HG03139 (cell line): ENCODE results near the gene WFS1.

Experiments
- ATAC-seq: cut with Tn5 transposase; IDR thresholded peaks from one replicate; pipeline ENCODE4 v1.9.1; 2021; ENCODE audit not compliant: unreplicated experiment

WFS1 gene

DNA sequence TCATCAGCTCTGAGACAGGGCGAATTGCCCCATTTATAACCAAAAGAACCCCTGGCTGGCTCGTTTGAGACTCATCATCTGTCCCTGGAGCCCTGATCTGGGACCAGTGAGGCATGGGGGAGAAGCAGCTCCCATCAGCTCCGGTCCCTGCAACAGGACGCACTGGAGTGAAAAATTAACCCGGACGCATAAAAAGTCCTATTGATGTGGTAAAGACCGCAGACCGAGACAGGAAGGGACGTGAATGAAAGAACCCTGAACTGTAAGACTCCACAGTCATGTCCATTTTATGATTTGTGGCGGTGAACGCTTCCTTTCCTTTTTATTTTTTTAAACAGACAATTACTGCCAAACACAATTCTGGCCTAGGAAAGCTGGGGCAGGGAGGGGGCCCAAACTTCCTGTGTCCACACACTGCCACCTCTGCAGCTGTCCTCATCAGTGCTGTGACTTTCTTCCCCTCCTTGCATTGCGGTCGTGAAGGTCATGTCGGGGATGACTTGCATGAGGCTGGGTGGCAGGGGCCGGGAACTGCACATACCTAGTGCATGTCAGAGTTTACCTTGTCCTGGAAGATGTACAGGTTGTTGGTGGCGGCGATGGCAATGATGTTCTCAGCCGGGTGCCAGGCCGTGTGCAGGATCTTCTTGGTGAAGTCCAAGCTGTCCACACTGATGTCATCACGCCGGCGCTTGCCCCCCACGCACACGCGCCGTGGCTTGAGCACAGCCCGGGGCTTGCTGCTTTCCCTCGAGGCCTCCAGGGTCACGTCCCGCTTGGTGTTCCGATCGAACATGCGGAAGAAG lies 53.3 kb downstream of the WFS1 start:
- no peak for ATAC-seq

DNA sequence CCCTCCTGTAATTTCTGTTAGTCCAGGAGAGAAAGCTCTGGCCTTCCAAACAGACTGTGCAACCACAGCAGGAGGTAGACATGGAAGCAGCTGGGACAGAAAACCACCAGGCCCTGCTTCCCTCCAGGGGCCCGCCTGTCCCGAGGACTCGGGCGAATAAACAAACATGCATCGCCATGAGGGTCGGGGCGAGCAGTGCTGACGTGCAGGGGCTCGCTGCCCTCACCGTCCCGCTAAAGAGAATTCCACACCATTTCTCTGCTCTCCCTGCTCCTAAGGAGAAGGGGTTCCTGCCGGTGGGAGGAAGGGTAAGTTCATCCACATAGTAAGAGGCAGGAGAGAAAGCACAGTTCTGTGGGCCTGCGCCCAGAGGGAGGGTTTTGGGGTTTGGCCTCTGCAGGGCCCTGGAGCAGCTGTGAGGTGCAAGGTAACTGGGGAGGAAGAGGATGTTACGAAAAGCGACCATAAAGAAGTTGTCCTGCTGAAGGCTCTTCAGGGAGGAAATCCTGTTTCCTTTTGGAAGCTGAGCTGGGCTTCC lies 54.9 kb downstream of the WFS1 start:
- ATAC-seq, result no peak

DNA sequence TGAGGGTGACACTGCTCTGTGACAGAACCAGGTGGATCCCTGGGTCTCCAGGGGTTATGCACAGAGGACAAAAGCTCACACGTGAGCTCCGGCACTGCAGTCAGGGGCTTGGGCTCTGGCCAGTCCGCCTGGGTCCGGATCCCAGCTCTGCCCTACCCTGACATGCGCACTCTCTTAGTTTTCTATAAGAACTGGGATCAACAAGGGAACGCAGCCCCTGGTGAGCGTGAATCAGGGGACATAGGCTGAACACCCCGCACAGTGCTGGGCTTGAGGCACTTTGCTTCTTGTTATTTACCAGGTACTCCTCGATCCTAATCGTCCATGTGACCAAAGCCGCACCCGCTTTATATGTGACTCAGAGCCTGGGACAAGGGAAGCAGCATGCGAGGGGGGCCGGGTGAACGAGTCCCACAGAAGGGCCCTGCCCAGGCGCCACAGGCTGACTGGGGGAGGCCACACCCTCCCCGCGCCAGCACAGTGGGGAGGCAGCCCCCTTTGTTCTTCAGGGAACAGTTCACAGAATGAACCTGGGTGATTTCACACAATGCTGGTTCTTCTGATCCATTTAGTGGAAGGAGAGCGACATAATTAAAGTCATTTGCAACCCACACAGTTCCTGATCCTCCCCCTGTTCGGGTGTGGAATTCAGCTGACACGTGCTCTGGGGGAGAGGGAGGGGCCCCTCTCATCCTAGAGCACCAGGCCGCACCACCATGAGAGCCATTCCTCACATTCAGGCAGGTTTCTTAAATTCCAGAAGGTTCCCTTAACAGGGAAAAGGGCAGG lies 55.5 kb downstream of the WFS1 start:
- ATAC-seq, result no peak

DNA sequence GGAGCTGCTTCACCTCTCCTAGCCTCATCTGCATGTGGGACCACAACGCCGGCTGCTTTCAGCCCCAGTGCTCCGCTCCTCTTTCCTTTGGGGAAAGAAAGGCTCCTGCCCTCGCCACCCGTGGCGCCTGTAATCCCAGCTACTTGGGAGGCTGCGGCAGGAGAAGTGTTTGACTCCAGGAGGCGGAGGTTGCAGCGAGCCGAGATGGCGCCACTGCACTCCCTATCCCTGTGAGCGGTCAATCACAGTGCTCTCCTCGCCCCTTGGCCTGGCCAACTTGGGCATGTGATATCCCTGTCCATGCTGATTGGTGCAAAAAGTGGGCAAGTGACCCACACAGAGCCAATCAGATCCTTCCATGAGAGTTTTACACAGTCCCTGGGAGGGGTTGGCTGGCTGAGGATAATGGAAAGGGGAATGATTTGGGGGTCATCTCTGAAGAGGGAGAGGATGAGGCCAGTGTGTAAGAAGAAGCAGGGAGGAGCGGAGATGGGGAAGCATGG lies 56.2 kb downstream of the WFS1 start:
- ATAC-seq, result no peak

DNA sequence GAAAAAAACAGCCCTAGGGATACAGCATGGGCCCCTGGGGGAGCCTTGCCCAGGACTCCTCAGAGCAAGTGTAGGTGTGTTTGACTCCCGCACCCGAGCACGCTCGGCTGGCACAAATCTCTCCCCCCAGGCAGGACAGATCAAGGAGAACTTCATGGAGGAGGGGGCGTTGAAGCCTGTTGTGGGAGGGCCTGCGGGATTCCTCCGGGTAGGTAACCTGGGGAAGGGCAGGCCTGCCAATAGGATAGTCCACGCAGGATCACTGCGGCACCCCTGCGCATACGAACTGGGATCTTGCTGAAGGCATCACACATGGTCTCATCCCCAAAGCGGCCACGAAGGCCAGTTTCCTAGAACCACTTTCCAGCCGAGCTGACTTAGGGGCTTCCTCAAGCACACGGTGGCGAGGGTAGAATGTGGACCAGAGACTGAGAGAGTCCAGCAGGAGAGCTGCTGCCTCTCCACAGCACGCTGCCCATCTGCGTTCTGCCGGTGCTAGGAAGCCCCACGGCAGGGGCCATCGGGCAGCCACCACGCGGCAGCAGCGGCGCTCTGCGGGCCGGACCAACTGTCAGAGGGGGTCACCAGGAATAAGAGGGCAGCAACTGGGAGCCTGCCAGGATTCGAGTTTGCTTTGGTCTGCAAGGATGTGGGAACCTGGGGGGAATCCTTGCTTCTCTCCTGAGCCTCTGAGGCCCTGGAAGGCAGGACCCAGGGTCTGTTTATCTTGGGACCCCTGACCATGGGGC lies 56.8 kb downstream of the WFS1 start:
- ATAC-seq, result no peak

DNA sequence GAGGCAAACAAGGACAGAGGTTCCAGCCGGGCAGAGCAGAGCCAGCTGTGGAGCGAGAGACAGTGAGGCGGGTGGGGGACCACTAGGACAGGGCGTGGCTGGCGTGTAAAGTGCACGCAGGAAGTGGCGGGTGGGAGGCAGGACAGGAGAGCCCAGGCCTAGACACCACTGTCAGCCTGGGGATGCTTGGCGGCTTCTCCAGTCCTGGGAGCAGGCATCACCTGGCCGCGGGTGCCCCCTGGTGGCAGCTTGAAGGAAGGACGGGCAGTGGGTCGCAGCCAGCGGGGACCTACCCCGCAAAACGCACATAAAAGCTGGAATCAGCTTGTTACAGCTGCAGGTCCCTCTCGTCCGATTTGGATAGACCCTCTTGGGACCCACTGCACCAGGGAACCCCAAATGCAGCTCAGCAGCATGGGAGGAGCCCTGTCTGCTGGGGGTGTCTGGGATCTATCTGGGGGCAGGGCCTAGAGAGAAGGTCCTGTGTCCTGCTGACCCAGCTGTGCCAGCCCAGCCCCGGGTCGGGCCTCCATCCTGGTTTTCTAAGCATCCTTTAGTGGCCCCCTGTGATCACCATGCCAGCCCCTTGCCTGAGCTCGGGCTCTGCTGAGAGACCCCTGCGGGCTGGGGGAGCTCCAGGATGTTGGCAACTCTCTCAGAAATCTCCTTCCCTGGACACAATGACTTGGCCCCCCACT lies 57.7 kb downstream of the WFS1 start:
- ATAC-seq, result peak; percentile 60

DNA sequence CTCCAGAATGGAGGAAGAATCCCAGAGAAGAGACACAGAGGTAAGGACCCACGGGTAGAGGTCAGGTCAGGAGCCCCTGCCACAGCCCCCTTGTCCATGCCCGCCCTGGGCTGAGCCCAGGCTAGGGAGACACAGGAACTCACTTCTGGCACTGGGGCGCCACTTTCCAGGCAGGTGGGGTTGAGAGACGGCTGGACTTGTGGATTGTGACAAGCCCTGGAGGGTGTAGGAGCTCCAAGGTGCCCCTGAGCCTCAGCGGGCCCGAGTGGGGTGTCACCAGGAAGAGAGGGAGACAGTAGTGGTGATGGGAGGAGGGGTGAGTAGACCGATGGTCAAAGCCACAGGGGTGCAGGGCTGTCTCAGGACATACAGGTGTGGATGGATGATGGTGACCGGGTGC lies 58.9 kb downstream of the WFS1 start:
- no peak for ATAC-seq

DNA sequence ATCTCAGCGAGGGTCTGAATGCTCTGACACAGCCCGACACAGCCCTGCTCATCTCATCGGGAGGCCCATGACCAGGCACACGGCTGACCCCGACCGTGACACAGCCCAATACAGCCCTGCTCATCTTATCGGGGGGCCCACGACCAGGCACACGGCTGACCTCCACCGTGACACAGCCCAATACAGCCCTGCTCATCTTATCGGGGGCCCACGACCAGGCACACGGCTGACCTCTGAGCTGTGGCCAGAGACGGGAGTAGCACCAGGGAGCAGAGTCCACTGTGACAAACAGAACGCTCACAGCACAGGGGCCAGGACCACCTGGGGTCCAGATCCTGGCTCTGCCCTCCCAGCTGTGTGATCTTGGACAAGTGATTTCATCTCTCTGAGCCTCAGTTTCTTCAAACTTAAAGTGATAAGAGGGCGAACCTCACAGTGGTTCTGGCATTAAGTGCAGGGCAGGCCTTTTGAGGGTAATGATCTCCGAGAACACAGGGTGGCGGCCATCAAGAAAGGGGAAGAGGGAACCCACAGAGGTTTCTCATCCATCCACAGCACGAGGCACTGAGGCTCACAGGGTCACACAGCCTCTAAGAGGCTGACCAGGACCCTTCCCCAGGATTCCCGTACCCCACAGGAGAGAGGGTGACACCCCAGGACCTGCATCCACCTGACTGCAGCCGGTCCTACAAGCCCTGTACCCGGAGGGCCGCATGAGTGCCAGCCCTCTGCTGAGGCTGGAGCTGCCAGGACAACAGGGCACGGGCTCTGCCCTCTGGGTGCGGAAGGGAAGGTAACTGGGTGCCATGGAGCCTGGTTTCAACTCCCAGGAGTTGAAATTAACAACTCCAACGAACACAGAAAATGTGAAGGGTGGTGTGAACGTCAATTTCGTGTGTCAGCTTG lies 60.1 kb downstream of the WFS1 start:
- ATAC-seq, result no peak

DNA sequence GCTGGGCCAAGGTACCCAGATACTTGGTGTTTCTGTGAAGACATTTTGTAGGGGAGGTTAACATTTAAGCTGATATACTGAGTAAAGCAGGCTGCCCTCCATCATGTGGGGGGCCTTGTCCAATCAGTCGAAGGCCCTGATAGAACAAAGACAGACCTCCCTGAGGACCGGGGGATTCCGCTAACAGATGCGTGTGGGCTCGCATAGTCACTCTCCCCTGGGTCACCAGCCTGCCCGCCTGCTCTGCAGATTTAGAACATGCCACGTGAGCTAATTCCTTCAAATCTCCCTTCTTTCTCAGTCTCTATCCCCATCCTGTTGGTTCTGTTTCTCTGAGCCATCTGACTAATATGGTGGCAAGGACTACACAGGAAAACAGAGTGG lies 60.7 kb downstream of the WFS1 start:
- no peak for ATAC-seq

DNA sequence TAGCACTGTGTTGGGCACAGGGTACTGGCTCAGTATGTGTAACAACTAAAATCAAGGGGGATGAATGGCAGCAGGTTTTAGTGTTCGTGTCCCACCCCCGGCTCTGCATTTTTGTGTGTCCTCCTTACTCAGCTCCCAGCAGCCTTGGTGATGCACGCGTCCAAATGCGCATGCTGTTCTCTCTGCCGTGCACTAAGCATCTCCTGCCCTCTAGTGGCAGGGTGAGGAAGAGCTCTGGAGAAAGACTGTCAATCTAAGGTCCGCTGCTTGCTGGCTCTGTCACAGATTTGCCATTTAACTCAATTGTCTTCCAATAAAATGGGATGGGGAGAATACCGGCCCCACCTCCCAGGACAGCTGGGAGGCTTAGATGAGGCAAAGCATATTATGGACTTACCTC lies 61.4 kb downstream of the WFS1 start:
- no peak for ATAC-seq

DNA sequence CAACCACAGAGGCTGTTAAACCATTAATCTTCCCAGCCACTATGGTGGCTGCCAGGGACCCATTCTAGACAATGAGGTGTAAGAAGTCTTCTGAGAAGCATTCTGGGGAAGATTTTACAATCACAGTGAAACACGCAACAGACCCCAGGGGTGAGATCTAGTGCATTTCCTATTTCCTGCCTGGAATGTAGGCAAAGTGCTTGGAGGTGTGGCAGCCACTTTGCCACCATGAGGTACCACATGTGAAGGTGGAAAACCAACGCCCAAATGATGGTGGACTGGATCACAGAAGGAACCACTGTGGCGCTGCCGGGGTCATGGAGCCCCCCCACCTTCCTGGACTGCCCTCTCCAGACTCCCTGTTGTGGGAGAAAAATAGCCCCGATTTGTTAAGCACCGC lies 61.8 kb downstream of the WFS1 start:
- ATAC-seq, result no peak

DNA sequence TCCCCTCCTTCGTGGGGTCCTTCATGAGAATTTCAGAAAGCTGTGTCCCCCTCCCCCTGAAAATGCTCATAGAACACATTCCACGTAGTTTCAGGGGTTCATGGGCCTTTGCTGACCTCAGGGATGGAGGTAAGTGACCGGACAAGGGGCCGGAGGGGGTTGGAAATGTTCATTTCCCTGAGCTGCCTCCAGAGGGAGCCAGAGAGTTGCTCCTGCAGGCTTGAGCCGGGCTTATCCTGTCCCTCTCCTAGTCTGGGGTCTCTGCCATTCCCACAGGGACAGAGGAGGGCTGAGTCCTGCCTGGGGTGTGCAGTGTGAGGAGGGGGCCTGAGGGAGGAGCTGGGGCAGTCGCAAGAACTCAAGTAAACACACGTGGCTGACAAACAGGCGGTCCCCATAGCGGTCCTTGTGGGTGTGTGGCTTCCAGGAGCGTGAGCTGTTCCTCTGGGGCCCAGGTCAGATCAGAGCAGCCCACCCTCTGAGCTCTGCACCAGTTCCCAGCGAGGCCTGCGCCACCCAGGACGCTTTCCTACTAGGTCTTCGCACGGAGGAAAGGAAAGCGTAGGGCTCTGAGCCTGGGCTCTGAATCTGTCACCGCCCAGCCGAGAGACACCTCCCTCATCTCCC lies 62.5 kb downstream of the WFS1 start:
- ATAC-seq, result no peak

DNA sequence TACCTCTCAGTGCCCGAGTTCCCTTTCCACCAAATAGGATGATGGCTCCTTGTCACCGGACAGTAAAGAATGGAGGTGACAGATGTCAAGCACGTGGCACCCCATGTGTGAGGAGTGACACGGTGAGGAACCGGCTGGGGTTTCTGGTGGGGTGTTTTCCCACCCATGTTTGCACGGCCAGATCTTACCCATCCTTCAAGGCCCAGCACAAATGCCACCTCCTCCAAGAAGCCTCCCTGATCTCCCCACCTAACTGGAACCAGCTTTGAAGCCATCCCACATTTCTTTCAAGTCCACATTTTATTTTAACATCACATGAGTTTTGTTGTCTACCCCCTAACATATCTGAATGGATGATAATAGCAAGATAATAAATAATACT lies 63.0 kb downstream of the WFS1 start:
- no peak for ATAC-seq

DNA sequence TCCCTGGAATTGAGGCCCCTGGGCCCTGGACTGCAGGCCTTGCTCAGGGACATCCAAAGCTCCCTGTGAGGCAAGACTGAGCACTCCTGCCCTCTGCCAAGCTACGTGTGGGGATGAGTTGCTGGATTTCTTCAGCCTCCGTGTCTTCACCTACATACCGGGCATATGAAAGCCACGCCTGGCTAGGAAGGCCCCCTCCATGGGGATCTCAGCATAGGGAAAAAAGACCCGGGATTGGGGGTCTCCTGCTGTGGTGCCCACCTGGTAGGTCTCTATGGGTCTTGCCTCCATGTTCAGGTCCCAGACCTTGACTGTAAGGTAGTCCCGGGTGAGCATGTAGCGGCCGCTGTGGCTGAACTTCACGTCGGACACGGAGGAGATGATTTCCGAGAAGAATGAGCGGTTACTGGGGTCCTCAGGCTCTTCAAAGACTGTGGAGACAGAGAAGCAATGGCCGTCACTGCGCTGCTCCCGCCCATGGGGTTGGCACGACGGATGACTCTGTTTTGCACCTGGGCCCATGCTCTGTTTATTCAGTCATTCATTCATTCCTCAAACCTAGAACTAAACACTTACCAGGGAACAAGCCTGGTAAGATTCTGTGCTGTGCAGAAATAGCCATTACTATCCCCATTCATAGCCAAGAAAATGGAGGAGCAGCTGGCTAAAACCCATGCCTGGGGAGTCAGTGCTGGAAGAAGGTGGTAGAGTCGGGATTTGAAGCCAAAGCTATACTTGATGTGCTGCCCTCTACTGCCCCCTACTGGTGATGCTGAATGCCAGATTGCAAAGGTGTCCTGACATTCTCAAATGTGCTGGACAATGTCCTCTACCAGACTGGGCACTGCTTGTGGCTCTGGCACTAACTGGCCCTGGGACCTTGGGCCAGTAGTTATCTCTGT lies 63.9 kb downstream of the WFS1 start:
- no peak for ATAC-seq

DNA sequence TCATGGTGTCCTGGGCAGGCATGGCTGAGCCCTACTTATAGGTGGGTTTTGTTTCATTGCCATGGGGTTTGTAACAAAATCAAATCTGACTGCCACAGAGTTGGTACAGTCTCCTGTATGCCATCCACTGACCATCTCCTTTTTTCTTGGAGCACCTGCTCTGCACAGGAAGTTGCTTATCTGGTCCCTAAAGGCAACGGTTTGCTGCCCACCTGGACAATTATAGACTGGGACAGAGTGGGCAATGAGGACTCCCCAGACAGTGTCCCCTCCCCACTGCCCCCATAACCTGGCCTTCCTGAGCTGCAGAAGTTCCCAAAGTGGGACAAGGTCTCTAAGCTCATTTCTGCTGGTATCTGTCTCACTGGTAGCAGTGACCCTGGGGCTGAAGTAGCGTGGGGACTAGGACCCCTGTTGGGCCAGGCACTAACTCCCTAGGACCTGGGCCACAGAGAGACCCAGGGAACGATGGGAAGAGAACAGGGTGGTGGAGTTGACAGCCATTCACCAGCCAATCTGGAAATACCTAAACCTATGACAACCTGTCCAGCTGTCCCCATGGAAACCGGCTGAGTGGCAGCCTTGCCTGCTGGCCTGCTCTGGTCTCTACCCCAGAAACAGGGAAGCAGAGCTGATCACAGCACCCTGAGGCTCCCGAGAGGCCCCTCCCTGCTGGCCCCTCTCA lies 64.7 kb downstream of the WFS1 start:
- ATAC-seq, result no peak

DNA sequence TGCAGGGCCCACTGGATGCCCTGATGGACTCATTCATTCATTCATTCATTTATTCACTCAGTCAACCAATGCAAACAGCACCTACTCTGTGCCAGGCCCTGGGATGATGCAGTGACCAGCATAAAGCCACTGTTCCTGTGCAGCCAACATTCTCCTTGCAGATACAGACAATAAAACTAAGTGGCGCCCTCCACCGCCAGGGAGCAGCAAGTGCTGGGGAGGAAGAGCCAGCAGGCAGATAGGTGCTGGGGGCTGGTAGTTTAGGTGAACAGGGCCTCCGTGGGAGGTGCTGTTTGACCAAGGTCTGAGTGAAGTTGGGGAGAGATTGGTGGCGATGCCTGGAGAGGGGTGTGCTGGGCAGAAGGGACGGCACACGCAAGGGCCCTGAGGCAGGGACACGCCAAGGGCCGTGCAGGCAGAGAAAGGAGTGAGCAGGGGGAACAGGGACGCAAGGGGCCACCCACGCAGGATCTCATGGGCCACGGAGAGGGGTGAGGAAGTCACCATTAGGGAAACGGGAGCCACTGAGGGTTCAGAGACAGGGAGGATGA lies 65.5 kb downstream of the WFS1 start:
- ATAC-seq, result no peak

DNA sequence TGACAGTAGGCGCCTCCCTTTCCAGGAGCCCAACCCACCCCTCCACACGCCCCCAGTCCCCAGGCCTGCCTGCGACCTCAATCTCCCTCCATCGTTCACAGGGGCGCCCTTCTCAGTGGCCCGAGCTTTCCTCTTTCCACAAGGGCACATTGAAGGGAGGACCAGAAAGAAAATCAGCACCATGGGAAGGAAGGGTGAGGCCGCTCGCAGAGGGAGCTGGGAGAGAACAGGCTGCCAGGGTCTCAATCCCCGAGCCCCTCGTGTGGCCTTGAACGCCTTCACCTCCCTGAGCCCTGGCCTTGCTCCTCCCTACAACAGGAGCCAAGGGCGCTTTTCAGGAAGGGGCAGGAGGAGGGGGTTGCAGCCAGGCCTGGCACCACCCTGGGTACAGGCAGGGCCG lies 66.5 kb downstream of the WFS1 start:
- no peak for ATAC-seq
